WTC11 (cell line): ENCODE measurements around the gene PCBP3. TPM values are rescaled to one million over a fixed set of nuclear protein-coding genes. Genes with fewer than 3 reads are reported as not detected.

ENCODE experiments used
- ATAC-seq: fragments of 200-7000 bp; cut with Tn5 transposase; 2 replicates; pipeline ENCODE4 v1.10.0; 2021; ENCODE audit warnings: mild to moderate bottlenecking, moderate library complexity
- CTCF ChIA-PET: fragments of 300-600 bp; sonication (Branson Sonifier 250); formaldehyde crosslinking; loops from one replicate; lab custom pipeline; 2021; ENCODE audit warnings: antibody characterized with exemption; lab: Charles Lee
- POLR2A ChIA-PET: fragments of 350-600 bp; sonication (Branson Sonifier 250); formaldehyde crosslinking; loops from one replicate; lab custom pipeline; 2021; ENCODE audit warnings: antibody characterized with exemption; lab: Charles Lee
- DNase-seq: peaks from one replicate; pipeline ENCODE4 v3.0.0; 2021; ENCODE audit warnings: low spot score
- H3K27ac Mint-ChIP-seq: 2 replicates; pipeline ENCODE4 v1.8.0; 2021; ENCODE audit warnings: mixed read lengths
- H3K27me3 Mint-ChIP-seq: 2 replicates; pipeline ENCODE4 v1.8.0; 2021; ENCODE audit warnings: low read depth, mild to moderate bottlenecking, moderate library complexity, mixed read lengths
- H3K36me3 Mint-ChIP-seq: 2 replicates; pipeline ENCODE4 v1.8.0; 2021; ENCODE audit warnings: mixed read lengths
- H3K4me1 Mint-ChIP-seq: 2 replicates; pipeline ENCODE4 v1.8.0; 2022; ENCODE audit warnings: mixed read lengths
- H3K4me3 Mint-ChIP-seq: 2 replicates; pipeline ENCODE4 v1.8.0; 2021; ENCODE audit warnings: mild to moderate bottlenecking, moderate library complexity, mixed read lengths
- H3K9me3 Mint-ChIP-seq: 2 replicates; pipeline ENCODE4 v1.8.0; 2021; ENCODE audit warnings: mixed read lengths
- CBFB ChIP-seq: sonication (generic); formaldehyde crosslinking; IDR thresholded peaks from 2 replicates; pipeline ENCODE4 v1.8.1; 2022; ENCODE audit warnings: mild to moderate bottlenecking, low read depth, missing genetic modification reagents
- ELF4 ChIP-seq: sonication (generic); formaldehyde crosslinking; IDR thresholded peaks from 2 replicates; pipeline ENCODE4 v1.8.1; 2022; ENCODE audit warnings: low read depth, mild to moderate bottlenecking, moderate library complexity, missing genetic modification reagents
- ETV6 ChIP-seq: sonication (generic); formaldehyde crosslinking; IDR thresholded peaks from 2 replicates; pipeline ENCODE4 v1.8.1; 2022; ENCODE audit warnings: mild to moderate bottlenecking, missing genetic modification reagents
- FOXP4 ChIP-seq: sonication (generic); formaldehyde crosslinking; IDR thresholded peaks from 2 replicates; pipeline ENCODE4 v1.8.0; 2022; ENCODE audit warnings: mild to moderate bottlenecking, missing genetic modification reagents
- KAT7 ChIP-seq: sonication (generic); formaldehyde crosslinking; IDR thresholded peaks from 2 replicates; pipeline ENCODE4 v1.8.1; 2023; ENCODE audit warnings: missing genetic modification reagents, mild to moderate bottlenecking, borderline replicate concordance
- NR3C1 ChIP-seq: sonication (generic); formaldehyde crosslinking; conservative IDR thresholded peaks from 2 replicates; pipeline ENCODE4 v1.8.1; 2023; ENCODE audit warnings: low read depth, mild to moderate bottlenecking, missing genetic modification reagents
- RELA ChIP-seq: sonication (generic); formaldehyde crosslinking; IDR thresholded peaks from 2 replicates; pipeline ENCODE4 v1.8.1; 2022; ENCODE audit warnings: missing genetic modification reagents, mild to moderate bottlenecking, borderline replicate concordance
- TP53 ChIP-seq: sonication (generic); formaldehyde crosslinking; IDR thresholded peaks from 2 replicates; pipeline ENCODE4 v1.8.1; 2023; ENCODE audit warnings: mild to moderate bottlenecking, missing genetic modification reagents
- ZBTB43 ChIP-seq: sonication (generic); formaldehyde crosslinking; IDR thresholded peaks from 2 replicates; pipeline ENCODE4 v1.8.1; 2023; ENCODE audit warnings: mild to moderate bottlenecking, missing genetic modification reagents
- ZNF121 ChIP-seq: sonication (generic); formaldehyde crosslinking; IDR thresholded peaks from 2 replicates; pipeline ENCODE4 v1.8.0; 2023; ENCODE audit warnings: missing genetic modification reagents
- ZNF219 ChIP-seq: sonication (generic); formaldehyde crosslinking; IDR thresholded peaks from 2 replicates; pipeline ENCODE4 v1.8.0; 2023; ENCODE audit warnings: missing genetic modification reagents, mild to moderate bottlenecking, borderline replicate concordance
- ZNF671 ChIP-seq: fragments of 250-450 bp; sonication (Bioruptor Pico); IDR thresholded peaks from 2 replicates; pipeline ENCODE4 v1.8.0; 2021; ENCODE audit warnings: mild to moderate bottlenecking
- total RNA-seq: library from RNA; stranded (reverse); gene quantifications from 3 replicates; pipeline ENCODE4 v1.2.3, GENCODE V29; 2021
- TF ChIP-seq, protein P1 (sequence below): sonication (generic); formaldehyde crosslinking; IDR thresholded peaks from 2 replicates; pipeline ENCODE4 v1.8.1; 2022; ENCODE audit warnings: low read depth, missing genetic modification reagents, borderline replicate concordance
- TF ChIP-seq, protein P2 (sequence below): fragments of 250-450 bp; sonication (Bioruptor Pico); IDR thresholded peaks from 2 replicates; pipeline ENCODE4 v1.9.0; 2021; ENCODE audit warnings: mild to moderate bottlenecking, borderline replicate concordance
- TF ChIP-seq, protein P3 (sequence below): sonication (generic); formaldehyde crosslinking; IDR thresholded peaks from 2 replicates; pipeline ENCODE4 v1.8.1; 2022; ENCODE audit warnings: mild to moderate bottlenecking, moderate library complexity, missing genetic modification reagents
- TF ChIP-seq, protein P4 (sequence below): fragments of 250-450 bp; sonication (Bioruptor Pico); IDR thresholded peaks from 2 replicates; pipeline ENCODE4 v2.1.2; 2022; ENCODE audit warnings: mild to moderate bottlenecking, moderate library complexity
- TF ChIP-seq, protein P5 (sequence below): sonication (generic); formaldehyde crosslinking; IDR thresholded peaks from 2 replicates; pipeline ENCODE4 v1.8.0; 2023; ENCODE audit warnings: missing genetic modification reagents

The PCBP3 gene
- total RNA-seq, 1 experiment from 2014 or later = 8.5 TPM

DNA sequence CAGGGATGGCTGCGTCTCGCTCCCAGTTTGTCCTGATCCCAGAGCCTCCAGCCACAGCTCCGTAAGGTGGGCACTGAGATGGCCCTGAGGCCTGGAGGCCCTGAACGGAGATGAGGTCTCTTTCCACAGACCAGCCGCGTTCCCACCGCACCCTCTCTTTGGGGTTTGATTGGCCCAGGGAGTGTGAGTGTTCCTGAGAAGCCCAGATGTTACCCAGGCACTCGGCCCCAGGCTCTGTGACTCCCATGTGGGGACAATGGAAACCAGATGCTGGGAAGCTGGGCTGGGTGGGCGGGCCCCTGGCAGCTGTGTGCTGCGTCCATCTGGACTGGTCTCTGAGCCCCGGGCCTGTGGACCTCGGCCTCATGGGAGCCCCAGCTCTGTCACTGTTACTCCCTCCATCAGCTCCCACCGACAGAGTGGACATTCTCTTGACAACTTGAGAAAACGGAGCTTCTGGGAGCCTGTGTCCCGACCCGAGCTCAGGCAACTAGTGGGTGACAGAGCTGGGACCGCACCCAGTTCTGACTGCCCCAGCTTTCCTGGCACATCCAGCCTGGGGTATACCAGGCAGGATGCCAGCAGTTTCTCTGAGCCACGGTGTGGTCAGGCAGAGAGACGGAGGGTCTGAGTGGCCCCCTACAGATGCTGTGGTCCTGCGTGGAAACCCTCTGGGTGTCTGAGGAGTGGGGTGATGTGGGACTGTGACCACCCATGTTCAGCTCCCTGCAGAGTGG is 328.3 kb downstream of the PCBP3 start:
- TF ChIP-seq, protein P1, sequence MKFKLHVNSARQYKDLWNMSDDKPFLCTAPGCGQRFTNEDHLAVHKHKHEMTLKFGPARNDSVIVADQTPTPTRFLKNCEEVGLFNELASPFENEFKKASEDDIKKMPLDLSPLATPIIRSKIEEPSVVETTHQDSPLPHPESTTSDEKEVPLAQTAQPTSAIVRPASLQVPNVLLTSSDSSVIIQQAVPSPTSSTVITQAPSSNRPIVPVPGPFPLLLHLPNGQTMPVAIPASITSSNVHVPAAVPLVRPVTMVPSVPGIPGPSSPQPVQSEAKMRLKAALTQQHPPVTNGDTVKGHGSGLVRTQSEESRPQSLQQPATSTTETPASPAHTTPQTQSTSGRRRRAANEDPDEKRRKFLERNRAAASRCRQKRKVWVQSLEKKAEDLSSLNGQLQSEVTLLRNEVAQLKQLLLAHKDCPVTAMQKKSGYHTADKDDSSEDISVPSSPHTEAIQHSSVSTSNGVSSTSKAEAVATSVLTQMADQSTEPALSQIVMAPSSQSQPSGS (CRISPR knock-in tag) = no peak
- TF ChIP-seq FOXP4 (no peak), ELF4 (no peak), ZNF671 (CRISPR knock-in tag) (no peak), ETV6 (CRISPR knock-in tag) (no peak), KAT7 (CRISPR knock-in tag) (no peak), ZBTB43 (CRISPR knock-in tag) (no peak), CBFB (CRISPR knock-in tag) (no peak), ZNF121 (CRISPR knock-in tag) (no peak), ZNF219 (no peak), NR3C1 (CRISPR knock-in tag) (no peak), TP53 (no peak), RELA (no peak)
- TF ChIP-seq, protein P2, sequence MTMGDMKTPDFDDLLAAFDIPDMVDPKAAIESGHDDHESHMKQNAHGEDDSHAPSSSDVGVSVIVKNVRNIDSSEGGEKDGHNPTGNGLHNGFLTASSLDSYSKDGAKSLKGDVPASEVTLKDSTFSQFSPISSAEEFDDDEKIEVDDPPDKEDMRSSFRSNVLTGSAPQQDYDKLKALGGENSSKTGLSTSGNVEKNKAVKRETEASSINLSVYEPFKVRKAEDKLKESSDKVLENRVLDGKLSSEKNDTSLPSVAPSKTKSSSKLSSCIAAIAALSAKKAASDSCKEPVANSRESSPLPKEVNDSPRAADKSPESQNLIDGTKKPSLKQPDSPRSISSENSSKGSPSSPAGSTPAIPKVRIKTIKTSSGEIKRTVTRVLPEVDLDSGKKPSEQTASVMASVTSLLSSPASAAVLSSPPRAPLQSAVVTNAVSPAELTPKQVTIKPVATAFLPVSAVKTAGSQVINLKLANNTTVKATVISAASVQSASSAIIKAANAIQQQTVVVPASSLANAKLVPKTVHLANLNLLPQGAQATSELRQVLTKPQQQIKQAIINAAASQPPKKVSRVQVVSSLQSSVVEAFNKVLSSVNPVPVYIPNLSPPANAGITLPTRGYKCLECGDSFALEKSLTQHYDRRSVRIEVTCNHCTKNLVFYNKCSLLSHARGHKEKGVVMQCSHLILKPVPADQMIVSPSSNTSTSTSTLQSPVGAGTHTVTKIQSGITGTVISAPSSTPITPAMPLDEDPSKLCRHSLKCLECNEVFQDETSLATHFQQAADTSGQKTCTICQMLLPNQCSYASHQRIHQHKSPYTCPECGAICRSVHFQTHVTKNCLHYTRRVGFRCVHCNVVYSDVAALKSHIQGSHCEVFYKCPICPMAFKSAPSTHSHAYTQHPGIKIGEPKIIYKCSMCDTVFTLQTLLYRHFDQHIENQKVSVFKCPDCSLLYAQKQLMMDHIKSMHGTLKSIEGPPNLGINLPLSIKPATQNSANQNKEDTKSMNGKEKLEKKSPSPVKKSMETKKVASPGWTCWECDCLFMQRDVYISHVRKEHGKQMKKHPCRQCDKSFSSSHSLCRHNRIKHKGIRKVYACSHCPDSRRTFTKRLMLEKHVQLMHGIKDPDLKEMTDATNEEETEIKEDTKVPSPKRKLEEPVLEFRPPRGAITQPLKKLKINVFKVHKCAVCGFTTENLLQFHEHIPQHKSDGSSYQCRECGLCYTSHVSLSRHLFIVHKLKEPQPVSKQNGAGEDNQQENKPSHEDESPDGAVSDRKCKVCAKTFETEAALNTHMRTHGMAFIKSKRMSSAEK (CRISPR knock-in tag) = no peak
- TF ChIP-seq, protein P3, sequence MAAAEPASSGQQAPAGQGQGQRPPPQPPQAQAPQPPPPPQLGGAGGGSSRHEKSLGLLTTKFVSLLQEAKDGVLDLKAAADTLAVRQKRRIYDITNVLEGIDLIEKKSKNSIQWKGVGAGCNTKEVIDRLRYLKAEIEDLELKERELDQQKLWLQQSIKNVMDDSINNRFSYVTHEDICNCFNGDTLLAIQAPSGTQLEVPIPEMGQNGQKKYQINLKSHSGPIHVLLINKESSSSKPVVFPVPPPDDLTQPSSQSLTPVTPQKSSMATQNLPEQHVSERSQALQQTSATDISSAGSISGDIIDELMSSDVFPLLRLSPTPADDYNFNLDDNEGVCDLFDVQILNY (CRISPR knock-in tag) = no peak
- TF ChIP-seq, protein P4, sequence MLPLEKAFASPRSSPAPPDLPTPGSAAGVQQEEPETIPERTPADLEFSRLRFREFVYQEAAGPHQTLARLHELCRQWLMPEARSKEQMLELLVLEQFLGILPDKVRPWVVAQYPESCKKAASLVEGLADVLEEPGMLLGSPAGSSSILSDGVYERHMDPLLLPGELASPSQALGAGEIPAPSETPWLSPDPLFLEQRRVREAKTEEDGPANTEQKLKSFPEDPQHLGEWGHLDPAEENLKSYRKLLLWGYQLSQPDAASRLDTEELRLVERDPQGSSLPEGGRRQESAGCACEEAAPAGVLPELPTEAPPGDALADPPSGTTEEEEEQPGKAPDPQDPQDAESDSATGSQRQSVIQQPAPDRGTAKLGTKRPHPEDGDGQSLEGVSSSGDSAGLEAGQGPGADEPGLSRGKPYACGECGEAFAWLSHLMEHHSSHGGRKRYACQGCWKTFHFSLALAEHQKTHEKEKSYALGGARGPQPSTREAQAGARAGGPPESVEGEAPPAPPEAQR (CRISPR knock-in tag) = no peak
- TF ChIP-seq, protein P5, sequence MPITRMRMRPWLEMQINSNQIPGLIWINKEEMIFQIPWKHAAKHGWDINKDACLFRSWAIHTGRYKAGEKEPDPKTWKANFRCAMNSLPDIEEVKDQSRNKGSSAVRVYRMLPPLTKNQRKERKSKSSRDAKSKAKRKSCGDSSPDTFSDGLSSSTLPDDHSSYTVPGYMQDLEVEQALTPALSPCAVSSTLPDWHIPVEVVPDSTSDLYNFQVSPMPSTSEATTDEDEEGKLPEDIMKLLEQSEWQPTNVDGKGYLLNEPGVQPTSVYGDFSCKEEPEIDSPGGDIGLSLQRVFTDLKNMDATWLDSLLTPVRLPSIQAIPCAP (CRISPR knock-in tag) = no peak
- POLR2A ChIA-PET = no interaction called here
- Mint-ChIP-seq H3K9me3 (peaks cover 3% of the 10 kb centered on the region; the same call in 1 of the 2 replicates), H3K27me3 (peaks cover 3% of the 10 kb centered on the region; the same call in 1 of the 2 replicates), H3K27ac (no peak overlapping the region), H3K36me3 (no peaks in the 10 kb centered on the region), H3K4me3 (no peak overlapping the region), H3K4me1 (peaks cover 17% of the 10 kb centered on the region)
- CTCF ChIA-PET = interaction anchor here (0.7 to 5.0 kb wide), 13 partner anchors 10 to 342 kb away, joined by 3 to 40 read pairs (median 11); partner anchors contain the start of genes COL6A1 and COL6A2
- DNase-seq = no peak
- ATAC-seq = no peak
